OCI-LY3 (cell line): ENCODE results near the gene GALNT10.
A peak's percentile ranks its signal among the peaks of the same experiment; 100 is the strongest.

Experiments used
- H2AFZ ChIP-seq: fragments of 200-600, 300-600 bp; shearing (Covaris generic); 2 replicates; pipeline ENCODE4 v1.6.0; 2014; ENCODE audit warnings: antibody characterized with exemption, low read depth, low read length
- H3K27ac ChIP-seq: fragments of 200-600, 300-600 bp; sonication (generic); 2 replicates; pipeline ENCODE4 v1.5.1; 2014; ENCODE audit warnings: mild to moderate bottlenecking, low read length, moderate library complexity, mixed read lengths
- H3K27me3 ChIP-seq: fragments of 200-600, 300-600 bp; sonication (generic); 2 replicates; pipeline ENCODE4 v1.6.1; 2014; ENCODE audit warnings: low read depth, low read length, mixed read lengths
- H3K36me3 ChIP-seq: fragments of 200-600, 300-600 bp; sonication (generic); replicated peaks from 2 replicates; pipeline ENCODE3; 2014; ENCODE audit warnings: low read depth, low read length, mixed read lengths
- H3K4me1 ChIP-seq: fragments of 300-600, 200-600 bp; sonication (generic); 2 replicates; pipeline ENCODE4 v1.6.1; 2014; ENCODE audit warnings: low read length, mixed read lengths
- H3K4me2 ChIP-seq: fragments of 200-600, 300-600 bp; sonication (generic); 2 replicates; pipeline ENCODE4 v1.6.1; 2014; ENCODE audit warnings: low read length, mixed read lengths
- H3K4me3 ChIP-seq: fragments of 300-600, 200-600 bp; sonication (generic); 2 replicates; pipeline ENCODE4 v1.5.1; 2014; ENCODE audit warnings: antibody characterized with exemption, mild to moderate bottlenecking, low read length, moderate library complexity
- H3K79me2 ChIP-seq: fragments of 300-600, 200-600 bp; shearing (Covaris generic); 2 replicates; pipeline ENCODE4 v1.6.1; 2014; ENCODE audit warnings: mild to moderate bottlenecking, low read length, mixed read lengths
- H3K9ac ChIP-seq: fragments of 300-600, 200-600 bp; shearing (Covaris generic); 2 replicates; pipeline ENCODE4 v1.6.0; 2014; ENCODE audit warnings: mild to moderate bottlenecking, low read length, moderate library complexity
- H3K9me3 ChIP-seq: fragments of 200-600, 300-600 bp; shearing (Covaris generic); 2 replicates; pipeline ENCODE4 v1.6.1; 2014; ENCODE audit warnings: low read length, mixed read lengths; ENCODE audit not compliant: insufficient read depth
- H4K20me1 ChIP-seq: fragments of 200-600, 300-600 bp; sonication (generic); 2 replicates; pipeline ENCODE4 v1.6.1; 2016; ENCODE audit warnings: low read length, mixed read lengths; ENCODE audit not compliant: insufficient read depth
- EZH2phosphoT487 ChIP-seq: fragments of 200-600 bp; shearing (Covaris generic); IDR thresholded peaks from 2 replicates; pipeline ENCODE4 v1.6.1; 2018; ENCODE audit warnings: antibody characterized with exemption, mixed run types, low read depth
- TF ChIP-seq, protein P1 (sequence below): fragments of 200-600, 300-600 bp; sonication (generic); IDR thresholded peaks from 2 replicates; pipeline ENCODE4 v1.5.1; 2014; ENCODE audit warnings: antibody characterized with exemption, low read length, low read depth

The GALNT10 gene

DNA sequence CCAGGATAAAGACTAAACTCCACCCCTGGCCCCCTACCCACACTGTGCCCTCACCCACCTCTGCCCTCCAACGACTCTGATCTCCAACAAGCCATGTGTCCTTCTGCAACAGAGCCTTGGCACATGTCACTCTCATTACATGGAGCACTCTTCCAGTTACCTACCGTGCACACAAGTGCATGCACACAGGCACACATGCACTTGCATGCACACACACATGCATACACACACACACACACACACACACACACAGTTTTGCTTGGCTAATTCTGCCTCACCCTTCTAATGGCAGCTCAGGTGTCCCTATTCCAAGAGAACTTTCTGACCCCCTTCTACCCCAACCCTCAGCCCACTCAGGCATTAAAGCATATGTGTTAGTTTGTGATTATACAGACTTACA, 19.6 kb downstream of the GALNT10 start:
- Histone ChIP-seq H4K20me1 (no peaks in the 10 kb centered on the region), H3K79me2 (no peaks in the 10 kb centered on the region), H3K4me3 (no peak overlapping the region), H3K36me3 (no peaks in the 10 kb centered on the region), H3K27ac (no peak overlapping the region), H3K27me3 (no peaks in the 10 kb centered on the region), H3K9me3 (no peaks in the 10 kb centered on the region), H2AFZ (no peak overlapping the region), H3K4me1 (peaks cover 23% of the 10 kb centered on the region), H3K4me2 (no peak overlapping the region), H3K9ac (no peak overlapping the region)
- TF ChIP-seq, protein P1, sequence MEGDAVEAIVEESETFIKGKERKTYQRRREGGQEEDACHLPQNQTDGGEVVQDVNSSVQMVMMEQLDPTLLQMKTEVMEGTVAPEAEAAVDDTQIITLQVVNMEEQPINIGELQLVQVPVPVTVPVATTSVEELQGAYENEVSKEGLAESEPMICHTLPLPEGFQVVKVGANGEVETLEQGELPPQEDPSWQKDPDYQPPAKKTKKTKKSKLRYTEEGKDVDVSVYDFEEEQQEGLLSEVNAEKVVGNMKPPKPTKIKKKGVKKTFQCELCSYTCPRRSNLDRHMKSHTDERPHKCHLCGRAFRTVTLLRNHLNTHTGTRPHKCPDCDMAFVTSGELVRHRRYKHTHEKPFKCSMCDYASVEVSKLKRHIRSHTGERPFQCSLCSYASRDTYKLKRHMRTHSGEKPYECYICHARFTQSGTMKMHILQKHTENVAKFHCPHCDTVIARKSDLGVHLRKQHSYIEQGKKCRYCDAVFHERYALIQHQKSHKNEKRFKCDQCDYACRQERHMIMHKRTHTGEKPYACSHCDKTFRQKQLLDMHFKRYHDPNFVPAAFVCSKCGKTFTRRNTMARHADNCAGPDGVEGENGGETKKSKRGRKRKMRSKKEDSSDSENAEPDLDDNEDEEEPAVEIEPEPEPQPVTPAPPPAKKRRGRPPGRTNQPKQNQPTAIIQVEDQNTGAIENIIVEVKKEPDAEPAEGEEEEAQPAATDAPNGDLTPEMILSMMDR = no peak
- TF ChIP-seq EZH2phosphoT487 = no peak

DNA sequence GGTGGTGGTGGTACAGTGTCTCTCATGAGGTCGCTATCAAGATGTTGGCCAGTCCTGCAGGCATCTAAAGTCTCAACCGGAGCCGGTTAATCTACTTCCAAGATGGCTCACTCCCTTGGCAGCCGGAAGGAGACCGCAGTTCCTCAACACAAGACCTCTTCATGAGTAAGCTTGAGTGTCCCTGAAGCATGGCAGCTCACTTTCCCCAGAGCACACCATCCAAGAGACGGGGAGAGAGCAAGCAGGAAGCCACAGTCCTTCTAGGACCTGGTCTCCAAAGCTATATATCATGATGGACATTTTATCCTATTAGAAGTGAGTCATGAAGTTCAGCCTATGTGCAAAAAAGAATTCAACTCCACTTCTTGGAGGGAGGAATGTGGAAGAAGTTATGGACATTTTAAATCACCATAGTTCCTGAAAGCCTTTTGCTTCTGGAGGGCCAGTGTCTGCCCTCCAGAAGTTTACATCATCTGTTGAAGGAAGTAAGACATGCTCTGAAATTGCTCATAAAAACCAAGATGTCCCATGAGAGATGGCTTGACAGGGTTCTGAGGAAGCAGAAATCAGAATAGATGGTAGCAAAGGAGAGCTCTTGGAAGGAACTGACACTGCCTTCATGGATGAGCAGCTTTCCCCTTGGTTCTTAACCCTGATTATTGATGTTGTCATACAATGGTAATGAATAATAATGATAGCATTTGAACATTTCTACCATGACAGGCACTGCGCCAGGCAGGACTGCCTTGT, 21.3 kb downstream of the GALNT10 start:
- H3K9me3 ChIP-seq = no peaks in the 10 kb centered on the region
- H2AFZ ChIP-seq = no peak overlapping the region
- no peak for TF ChIP-seq EZH2phosphoT487
- TF ChIP-seq, protein P1 = no peak
- no peaks in the 10 kb centered on the region for H3K36me3 ChIP-seq
- no peaks in the 10 kb centered on the region for H3K79me2 ChIP-seq
- no peak overlapping the region for H3K27ac ChIP-seq
- peaks cover 29% of the 10 kb centered on the region for H3K4me1 ChIP-seq
- H3K9ac ChIP-seq = no peak overlapping the region
- H4K20me1 ChIP-seq = no peaks in the 10 kb centered on the region
- peak overlapping the region; percentile 30 for H3K4me2 ChIP-seq
- no peaks in the 10 kb centered on the region for H3K27me3 ChIP-seq
- no peak overlapping the region for H3K4me3 ChIP-seq

DNA sequence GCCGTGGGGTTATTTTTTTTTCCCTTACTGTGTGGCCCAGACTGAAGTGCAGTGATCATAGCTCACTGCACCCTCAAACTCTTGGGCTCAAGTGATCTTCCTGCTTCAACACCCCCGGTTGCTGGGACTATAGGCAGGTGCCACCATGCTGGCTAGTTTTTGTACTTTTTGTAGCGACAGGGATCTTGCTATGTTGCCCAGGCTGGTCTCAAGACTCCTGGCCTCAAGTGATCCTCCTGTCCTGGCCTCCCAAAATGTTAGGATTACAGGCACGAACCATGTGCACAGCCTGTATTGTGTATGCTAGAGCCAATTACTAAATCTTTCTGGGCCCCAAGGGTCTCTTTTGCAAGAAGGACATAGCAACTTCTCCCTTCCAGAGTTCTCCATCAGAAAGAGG, 23.1 kb downstream of the GALNT10 start:
- no peak overlapping the region for H2AFZ ChIP-seq
- H3K27ac ChIP-seq = no peak overlapping the region
- no peak for TF ChIP-seq EZH2phosphoT487
- TF ChIP-seq, protein P1 = no peak
- no peaks in the 10 kb centered on the region for H3K27me3 ChIP-seq
- H3K4me3 ChIP-seq = no peak overlapping the region
- H3K9me3 ChIP-seq = no peaks in the 10 kb centered on the region
- no peak overlapping the region for H3K9ac ChIP-seq
- H3K4me2 ChIP-seq = peak overlapping the region; percentile 60; the same call in 1 of the 2 replicates
- H3K79me2 ChIP-seq = no peaks in the 10 kb centered on the region
- H3K36me3 ChIP-seq = no peaks in the 10 kb centered on the region
- no peaks in the 10 kb centered on the region for H4K20me1 ChIP-seq
- H3K4me1 ChIP-seq = peaks cover 29% of the 10 kb centered on the region

DNA sequence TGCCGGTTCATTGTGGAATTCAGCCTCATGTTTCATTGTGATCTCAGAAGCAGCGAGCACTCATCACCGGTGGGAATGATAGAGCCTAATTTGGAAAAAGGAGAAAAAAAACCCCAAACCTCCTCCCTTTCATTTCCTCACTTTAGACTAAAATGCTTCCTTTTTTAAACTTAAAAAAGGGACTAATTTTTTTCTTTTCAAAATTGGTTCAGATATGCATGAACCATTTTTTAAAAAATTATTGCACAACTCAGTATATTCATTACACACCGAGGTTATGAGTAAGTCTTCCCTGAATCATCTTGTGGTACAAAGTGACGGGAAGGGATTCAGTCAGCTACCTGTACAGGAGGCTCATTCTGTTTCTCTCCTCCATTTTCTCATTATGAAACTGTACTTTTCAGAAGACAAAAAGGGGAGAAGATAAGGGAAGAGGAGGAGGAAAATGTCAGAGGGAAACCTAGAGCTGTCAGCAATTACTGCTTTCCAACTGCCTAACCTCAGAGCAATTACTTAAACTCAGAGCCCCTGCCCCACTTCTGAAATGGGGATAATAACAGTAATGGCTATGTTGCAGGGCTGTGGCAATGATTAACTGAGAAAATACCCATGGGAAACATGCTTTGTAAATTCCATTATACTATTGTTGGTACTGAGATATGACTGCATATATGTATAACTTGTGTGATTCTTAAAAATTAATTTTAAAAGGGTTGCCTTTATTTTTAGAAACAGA, 24.0 kb downstream of the GALNT10 start:
- Histone ChIP-seq H3K9me3 (no peaks in the 10 kb centered on the region), H4K20me1 (no peaks in the 10 kb centered on the region), H3K9ac (0 out of 2 replicates have a peak overlapping the region, but pooled peaks have one; percentile 8), H3K27ac (peak overlapping the region; percentile 44), H3K79me2 (no peaks in the 10 kb centered on the region), H3K27me3 (no peaks in the 10 kb centered on the region), H3K4me3 (peak overlapping the region; percentile 14; the same call in 1 of the 2 replicates), H3K4me1 (peaks cover 29% of the 10 kb centered on the region), H3K36me3 (no peaks in the 10 kb centered on the region), H3K4me2 (peak overlapping the region; percentile 60), H2AFZ (no peak overlapping the region)
- TF ChIP-seq, protein P1 = no peak
- no peak for TF ChIP-seq EZH2phosphoT487
